Measurements from ENCODE around the gene SMYD5. TPM values are rescaled to one million over a fixed set of nuclear protein-coding genes. Genes with fewer than 3 reads are reported as not detected.

Gene SMYD5
- total RNA-seq, 1 experiment from 2014 or later = 49.4 TPM

DNA sequence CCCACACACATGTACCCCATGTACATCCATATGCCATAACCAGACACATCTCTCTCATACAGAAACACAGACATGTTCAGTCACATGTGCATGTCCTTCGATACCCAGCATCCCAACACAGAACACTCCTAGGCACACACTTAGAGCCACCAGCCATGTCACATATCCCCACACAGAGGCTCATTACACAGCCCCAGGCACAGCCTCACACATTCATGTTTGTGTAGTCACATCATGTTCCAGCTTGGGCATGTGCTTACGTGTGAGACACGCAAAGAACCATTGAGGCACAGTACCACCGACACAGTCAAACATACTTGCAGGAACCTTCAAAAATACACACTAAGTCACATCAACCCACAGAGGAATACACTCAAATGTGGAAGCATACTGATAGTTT is 53.0 kb downstream of the SMYD5 start:
- H3K4me3 ChIP-seq (ENCODE audit: low read length) = no peak overlapping the region
- H3K79me2 ChIP-seq (ENCODE audit: low read length) = 0 out of 2 replicates have a peak, but pooled peaks cover 4% of the 10 kb centered on the region
- peak overlapping the region; percentile 38; the same call in 1 of the 2 replicates for H3K4me2 ChIP-seq (ENCODE audit: low read length)
- 0 out of 2 replicates have a peak, but pooled peaks cover 4% of the 10 kb centered on the region for H3K4me1 ChIP-seq (ENCODE audit: insufficient read depth, low read length)
- intact Hi-C loops (cut with micrococcal nuclease) = no loop called here
- DNase-seq = no peak
- H3K9ac ChIP-seq (ENCODE audit: low read length) = no peak overlapping the region
- no peak overlapping the region for H2AFZ ChIP-seq (ENCODE audit: low read length)
- no peak for ATAC-seq
- ChIA-PET POLR2A (ENCODE audit: unreplicated experiment) (no interaction called here), CTCF (no interaction called here)
- no peaks in the 10 kb centered on the region for H3K36me3 ChIP-seq (ENCODE audit: low read depth, low read length)
- no TSS peak for BruUV-seq (replicated peaks)
- no peaks in the 10 kb centered on the region for H3K27me3 ChIP-seq (ENCODE audit: low read length)
- no peak for TF ChIP-seq EZH2 (IDR thresholded peaks at IDR 0.05; ENCODE audit: low read length, unreplicated experiment)
- TF ChIP-seq, protein P1, sequence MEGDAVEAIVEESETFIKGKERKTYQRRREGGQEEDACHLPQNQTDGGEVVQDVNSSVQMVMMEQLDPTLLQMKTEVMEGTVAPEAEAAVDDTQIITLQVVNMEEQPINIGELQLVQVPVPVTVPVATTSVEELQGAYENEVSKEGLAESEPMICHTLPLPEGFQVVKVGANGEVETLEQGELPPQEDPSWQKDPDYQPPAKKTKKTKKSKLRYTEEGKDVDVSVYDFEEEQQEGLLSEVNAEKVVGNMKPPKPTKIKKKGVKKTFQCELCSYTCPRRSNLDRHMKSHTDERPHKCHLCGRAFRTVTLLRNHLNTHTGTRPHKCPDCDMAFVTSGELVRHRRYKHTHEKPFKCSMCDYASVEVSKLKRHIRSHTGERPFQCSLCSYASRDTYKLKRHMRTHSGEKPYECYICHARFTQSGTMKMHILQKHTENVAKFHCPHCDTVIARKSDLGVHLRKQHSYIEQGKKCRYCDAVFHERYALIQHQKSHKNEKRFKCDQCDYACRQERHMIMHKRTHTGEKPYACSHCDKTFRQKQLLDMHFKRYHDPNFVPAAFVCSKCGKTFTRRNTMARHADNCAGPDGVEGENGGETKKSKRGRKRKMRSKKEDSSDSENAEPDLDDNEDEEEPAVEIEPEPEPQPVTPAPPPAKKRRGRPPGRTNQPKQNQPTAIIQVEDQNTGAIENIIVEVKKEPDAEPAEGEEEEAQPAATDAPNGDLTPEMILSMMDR (conservative IDR thresholded peaks at IDR 0.05; ENCODE audit: low read depth, low read length) = no peak
- no peak for TF ChIP-seq EZH2phosphoT487 (IDR thresholded peaks at IDR 0.05; ENCODE audit: borderline replicate concordance, low read length)
- H3K27ac ChIP-seq (ENCODE audit: low read length) = no peak overlapping the region
- H3K9me3 ChIP-seq (ENCODE audit: low read length) = no peaks in the 10 kb centered on the region
- no peaks in the 10 kb centered on the region for H3K9me2 ChIP-seq (replicated peaks; ENCODE audit: low read length)
- H3F3A ChIP-seq (ENCODE audit: low read length, unreplicated experiment) = no peaks in the 10 kb centered on the region
- no peaks in the 10 kb centered on the region; the same call in 1 of the 2 replicates for H4K20me1 ChIP-seq (ENCODE audit: low read length)

DNA sequence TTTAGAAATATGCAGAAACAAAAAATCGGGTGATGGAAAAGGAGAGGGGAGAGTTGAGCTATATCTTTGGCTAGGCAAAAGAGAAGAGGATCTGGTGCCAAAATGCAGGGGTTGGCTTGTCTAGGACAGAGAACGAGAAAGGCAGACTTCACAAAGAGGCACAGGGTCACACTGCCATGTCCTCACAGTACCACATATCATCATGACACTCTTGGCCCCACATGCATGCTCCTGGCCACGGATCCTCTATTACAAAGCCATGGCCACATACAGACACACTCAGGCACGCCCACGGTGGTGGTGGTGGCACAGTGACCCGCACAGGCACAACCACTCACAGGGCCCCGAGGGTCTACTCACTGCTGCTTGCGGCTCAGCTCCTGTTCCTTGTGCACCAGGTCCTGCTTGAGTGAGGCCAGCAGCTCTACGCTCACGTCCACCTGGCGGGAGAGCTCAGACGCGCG is 54.4 kb downstream of the SMYD5 start:
- POLR2A ChIA-PET (ENCODE audit: unreplicated experiment) = interaction anchor here (0.6 kb wide), 1 partner anchor 17 kb away, joined by 3 read pairs; no protein-coding TSS in a partner anchor
- H3K9ac ChIP-seq (ENCODE audit: low read length) = no peak overlapping the region

More for the DNA sequence above, 54.4 kb downstream of the SMYD5 start:
- TF ChIP-seq, protein P1 (conservative IDR thresholded peaks at IDR 0.05; ENCODE audit: low read depth, low read length) = no peak
- no peak for TF ChIP-seq EZH2phosphoT487 (IDR thresholded peaks at IDR 0.05; ENCODE audit: borderline replicate concordance, low read length)
- TF ChIP-seq EZH2 (IDR thresholded peaks at IDR 0.05; ENCODE audit: low read length, unreplicated experiment) = no peak
- Histone ChIP-seq H3K27ac (ENCODE audit: low read length) (no peak overlapping the region), H3K36me3 (ENCODE audit: low read depth, low read length) (no peaks in the 10 kb centered on the region), H3K79me2 (ENCODE audit: low read length) (0 out of 2 replicates have a peak, but pooled peaks cover 4% of the 10 kb centered on the region), H3K27me3 (ENCODE audit: low read length) (no peaks in the 10 kb centered on the region), H3K9me3 (ENCODE audit: low read length) (no peaks in the 10 kb centered on the region), H2AFZ (ENCODE audit: low read length) (0 out of 2 replicates have a peak overlapping the region, but pooled peaks have one; percentile 26), H3K9me2 (replicated peaks; ENCODE audit: low read length) (no peaks in the 10 kb centered on the region), H3K4me3 (ENCODE audit: low read length) (peak overlapping the region; percentile 53), H4K20me1 (ENCODE audit: low read length) (no peaks in the 10 kb centered on the region; the same call in 1 of the 2 replicates), H3F3A (ENCODE audit: low read length, unreplicated experiment) (no peaks in the 10 kb centered on the region), H3K4me2 (ENCODE audit: low read length) (peak overlapping the region; percentile 60), H3K4me1 (ENCODE audit: insufficient read depth, low read length) (0 out of 2 replicates have a peak, but pooled peaks cover 4% of the 10 kb centered on the region)
- intact Hi-C loops (cut with micrococcal nuclease) = no loop called here
- DNase-seq (no peak), ATAC-seq (peak; percentile 42)
- no TSS peak for BruUV-seq (replicated peaks)
- CTCF ChIA-PET = no interaction called here
